ENCODE measurements around the gene INF2.

The INF2 gene

DNA sequence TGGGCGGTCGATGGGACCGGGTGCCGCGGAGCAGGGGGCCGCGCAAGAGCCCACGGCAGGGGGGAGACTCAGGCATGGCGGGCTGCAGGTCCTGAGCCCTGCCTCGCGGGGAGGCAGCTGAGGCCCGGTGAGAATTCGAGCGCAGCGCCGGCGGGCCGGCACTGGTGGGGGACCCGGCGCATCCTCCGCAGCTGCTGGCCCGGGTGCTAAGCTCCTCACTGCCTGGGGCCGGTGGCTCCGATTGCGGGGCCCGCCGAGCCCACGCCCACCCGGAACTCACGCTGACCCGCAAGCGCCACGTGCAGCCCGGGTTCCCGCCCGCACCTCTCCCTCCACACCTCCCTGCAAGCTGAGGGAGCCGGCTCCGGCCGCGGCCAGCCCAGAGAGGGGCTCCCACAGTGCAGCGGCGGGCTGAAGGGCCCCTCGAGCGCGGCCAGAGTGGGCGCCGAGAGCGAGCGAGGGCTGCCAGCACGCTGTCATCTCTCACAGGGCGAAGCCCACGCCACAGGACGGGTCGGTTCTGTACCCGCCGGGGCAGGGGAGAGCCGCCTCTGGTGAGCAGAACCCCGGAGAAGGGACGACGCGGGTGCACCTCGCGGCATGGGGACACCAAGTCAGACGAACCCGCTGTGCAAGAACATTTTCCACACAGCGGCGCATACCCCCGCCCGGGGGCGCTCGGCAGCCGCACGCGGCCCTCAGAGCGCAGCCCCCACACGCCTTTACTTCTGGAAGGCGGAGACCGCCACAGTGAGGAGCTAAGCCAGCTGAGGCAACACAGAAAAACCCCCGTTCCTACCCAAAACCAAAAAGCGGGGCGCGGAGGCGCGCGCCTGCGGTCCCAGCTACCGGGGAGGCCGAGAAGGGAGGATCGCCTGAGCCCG lies 62.4 kb downstream of the INF2 start:
- no peak for DNase-seq (ENCODE audit: low read depth)

DNA sequence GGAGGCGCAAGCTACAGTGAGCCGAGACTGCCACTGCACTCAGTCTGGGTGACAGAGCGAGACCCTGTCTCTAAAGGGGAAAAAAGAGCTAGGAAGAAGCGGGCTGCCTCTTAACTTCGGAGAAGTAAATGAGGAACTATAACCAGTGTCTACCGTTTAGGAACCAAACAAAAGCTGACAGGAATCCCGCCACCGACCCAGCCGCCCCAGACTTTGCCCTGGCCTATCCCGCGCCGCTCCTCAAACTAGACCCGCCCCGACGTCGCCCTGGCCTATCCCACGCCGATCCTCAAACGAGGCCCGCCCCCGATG lies 63.0 kb downstream of the INF2 start:
- no peak for DNase-seq (ENCODE audit: low read depth)

DNA sequence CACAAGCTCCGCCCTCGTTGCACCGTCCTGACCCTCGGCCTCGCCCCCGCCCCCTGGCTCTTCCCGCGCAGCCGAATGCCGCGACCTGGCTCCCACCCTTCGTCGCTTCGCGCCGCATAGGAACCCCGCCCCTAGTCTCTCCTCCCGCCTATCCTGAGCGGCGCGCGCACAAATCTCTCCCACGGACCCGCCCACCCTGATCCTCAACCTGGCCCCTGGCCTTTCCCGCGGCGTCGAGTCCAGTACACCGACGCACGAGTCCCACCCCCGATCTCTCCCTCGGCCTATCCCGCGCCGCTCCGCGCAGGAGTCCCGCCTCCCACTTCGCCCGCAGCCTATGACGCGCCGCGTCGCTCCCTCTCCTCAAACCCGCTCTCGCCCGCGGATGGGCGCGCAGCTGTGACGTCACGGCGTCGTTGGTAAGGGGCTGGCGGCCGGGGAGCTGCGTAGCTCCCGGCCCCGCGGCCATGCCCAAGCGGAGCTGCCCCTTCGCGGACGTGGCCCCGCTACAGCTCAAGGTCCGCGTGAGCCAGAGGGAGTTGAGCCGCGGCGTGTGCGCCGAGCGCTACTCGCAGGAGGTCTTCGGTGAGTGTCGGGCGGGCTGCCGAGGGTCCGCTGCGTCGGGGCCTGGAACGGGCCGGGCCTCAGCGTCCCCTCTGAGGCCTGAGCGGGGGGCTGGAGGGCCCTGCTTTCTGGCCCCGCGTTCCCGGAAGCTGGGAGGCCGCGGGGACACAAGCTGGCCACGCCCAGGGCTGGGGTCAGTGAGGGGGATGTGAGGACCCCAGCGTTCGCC lies 63.5 kb downstream of the INF2 start, which contains the start of gene SIVA1:
TSS of gene SIVA1 (plus strand) at position 413 of the 793 bp plus-strand sequence. CDS start at position 468, 55 bp downstream.
- DNase-seq (ENCODE audit: low read depth): peak; percentile 99

DNA sequence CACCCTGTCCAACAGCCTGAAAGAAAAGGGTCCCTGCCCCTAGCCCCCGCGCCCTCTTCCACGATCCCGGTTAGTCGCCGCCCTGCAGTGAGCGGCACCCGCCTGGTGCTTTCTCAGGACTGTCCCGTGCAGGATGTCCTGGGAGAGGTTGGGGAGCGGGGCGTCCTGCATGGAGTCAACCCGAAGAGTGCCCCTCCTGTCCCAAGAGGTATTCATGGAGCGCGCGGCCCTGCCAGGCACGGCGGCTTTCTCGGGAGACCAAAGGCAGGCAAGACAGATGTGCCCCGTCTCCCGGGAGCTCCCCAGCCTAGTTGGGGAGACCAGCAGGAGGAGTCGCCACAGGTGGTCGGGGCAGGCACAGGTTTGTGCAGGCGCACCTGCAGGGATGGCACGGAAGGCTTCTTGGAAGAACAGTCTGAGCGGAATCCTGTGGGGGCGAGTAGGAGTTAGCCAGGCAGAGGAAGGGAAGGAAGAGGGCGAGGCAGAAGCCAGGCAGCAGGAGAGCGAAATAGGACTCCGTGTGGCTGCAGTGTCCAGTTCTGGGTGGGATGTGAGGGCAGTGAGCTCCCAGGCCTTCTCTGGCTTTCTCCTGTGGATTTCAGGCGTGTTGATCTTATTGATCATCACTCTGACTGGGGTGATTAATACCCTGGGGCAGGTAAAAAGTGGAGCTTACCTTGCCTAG lies 64.3 kb downstream of the INF2 start:
- no peak for DNase-seq (ENCODE audit: low read depth)

DNA sequence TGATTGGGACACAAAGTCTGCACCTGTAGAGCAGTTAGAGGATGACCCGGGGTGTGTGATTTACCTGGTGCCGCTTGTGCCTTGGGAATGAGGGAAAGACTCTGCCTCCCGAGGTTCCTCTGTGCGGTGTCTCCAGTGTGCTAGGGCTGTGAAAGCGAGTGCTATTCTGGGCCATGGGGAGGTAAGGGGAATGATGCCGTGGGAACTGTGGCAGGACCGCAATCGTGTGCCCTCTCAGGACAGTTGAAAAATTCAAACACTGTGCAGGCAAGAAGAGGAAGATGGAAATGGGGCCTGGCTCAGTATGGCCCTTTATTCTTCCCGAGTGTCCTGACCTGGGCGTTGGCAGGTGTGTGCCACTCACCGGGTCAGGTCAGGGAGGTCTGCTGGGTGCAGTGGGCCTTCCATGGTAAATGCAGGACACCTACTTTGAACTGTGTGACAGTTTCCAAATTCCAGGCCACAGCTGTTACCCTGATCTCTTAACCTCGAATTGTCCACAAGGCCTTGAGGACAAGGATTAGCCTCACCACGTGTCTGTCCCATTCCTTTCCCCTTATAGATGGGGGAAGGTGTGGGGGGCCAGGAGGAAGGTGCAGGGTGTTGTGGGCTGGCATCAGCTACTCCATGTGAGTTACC lies 64.9 kb downstream of the INF2 start:
- no peak for DNase-seq (ENCODE audit: low read depth)

DNA sequence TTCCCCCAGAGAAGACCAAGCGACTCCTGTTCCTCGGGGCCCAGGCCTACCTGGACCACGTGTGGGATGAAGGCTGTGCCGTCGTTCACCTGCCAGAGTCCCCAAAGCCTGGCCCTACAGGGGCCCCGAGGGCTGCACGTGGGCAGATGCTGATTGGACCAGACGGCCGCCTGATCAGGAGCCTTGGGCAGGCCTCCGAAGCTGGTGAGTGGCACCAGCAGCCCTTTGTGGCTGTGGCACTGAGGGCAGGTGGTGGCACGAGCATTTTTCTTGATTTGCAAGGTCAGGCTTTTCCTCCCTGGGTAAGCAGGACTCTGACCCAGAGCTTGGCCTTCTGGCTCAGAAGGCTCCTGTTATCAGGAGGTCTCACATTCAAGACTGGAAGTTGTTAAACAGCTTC lies 66.2 kb downstream of the INF2 start:
- DNase-seq (ENCODE audit: low read depth): no peak

DNA sequence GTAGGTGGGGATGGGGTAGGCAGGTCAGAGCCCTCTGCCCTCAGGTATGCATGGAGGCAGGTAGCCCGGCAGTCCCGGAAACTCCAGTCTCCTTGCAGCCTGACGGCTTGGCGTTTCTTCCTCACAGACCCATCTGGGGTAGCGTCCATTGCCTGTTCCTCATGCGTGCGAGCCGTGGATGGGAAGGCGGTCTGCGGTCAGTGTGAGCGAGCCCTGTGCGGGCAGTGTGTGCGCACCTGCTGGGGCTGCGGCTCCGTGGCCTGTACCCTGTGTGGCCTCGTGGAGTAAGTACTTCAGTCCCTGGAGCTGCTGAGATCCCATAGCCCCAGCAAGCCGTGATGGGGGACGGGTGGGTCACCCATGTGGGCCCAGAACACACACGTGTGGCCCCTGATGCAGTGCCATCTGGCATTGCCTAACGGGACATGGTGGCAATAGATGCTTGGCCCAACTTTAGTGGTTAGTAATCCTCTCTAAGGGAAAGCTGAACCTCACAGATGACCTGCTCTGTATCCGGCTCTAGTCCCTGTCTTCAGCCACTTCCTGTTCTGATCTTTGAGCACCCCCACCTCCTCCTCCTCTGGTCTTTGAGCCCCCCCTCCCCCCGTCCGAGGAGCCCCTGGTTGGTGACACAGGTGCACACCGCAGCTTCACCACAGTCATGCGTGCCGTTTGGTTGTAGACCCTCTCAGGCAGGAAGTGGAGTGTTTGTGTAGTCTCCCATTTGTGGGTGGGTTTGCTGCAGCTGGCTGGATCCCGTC lies 67.2 kb downstream of the INF2 start:
- no peak for DNase-seq (ENCODE audit: low read depth)

DNA sequence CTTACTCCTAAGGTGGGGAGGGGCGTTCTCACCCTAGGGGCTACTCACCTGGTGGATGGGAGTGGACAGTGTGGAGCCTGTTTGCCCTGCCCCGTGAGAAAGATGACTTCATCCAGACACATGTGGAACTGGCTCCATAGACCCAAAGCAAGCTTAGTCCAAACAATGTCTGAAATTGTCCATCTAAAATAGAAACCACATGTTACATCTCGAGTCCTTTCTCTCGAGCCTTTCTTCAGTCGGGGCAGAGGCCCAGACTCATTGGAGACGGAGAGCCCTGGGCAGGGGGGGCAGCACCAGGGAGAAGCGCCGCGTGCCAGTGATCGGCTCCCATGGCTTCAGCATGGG lies 67.8 kb downstream of the INF2 start:
- DNase-seq (ENCODE audit: low read depth): no peak

DNA sequence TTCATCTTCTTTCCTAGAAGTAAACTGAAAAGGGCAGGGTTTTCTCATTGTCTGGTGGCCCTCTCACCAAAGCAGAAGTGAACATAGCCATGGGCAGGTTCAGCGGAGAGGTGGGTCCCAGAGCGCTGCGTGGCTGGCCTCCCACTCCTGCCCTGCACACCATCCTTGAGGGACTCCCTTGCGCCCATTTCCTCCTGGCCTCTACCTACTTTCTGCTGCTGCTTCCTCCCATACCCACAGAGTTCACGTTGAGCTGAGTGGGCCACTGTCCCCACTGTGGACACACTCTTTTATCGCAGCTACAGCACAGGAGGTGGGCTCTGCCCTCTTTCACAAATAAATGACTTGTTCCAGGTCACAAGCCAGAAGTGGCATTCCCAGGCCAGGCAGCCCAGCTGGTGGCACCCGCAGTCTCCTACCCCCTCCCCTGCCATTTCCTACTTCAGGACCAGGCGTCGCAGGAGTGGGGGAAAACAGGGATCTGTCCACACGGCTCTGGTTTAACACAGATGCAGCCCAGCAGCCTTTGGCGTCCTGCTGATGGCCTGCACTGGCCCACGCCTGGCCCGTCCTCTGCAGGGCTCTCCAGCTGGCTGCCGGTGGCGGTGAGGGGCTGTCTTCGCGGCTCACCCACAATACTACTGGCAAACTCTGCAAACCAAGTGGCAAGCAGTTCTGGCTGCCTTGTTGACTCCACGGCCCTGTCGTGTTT lies 68.4 kb downstream of the INF2 start:
- no peak for DNase-seq (ENCODE audit: low read depth)

DNA sequence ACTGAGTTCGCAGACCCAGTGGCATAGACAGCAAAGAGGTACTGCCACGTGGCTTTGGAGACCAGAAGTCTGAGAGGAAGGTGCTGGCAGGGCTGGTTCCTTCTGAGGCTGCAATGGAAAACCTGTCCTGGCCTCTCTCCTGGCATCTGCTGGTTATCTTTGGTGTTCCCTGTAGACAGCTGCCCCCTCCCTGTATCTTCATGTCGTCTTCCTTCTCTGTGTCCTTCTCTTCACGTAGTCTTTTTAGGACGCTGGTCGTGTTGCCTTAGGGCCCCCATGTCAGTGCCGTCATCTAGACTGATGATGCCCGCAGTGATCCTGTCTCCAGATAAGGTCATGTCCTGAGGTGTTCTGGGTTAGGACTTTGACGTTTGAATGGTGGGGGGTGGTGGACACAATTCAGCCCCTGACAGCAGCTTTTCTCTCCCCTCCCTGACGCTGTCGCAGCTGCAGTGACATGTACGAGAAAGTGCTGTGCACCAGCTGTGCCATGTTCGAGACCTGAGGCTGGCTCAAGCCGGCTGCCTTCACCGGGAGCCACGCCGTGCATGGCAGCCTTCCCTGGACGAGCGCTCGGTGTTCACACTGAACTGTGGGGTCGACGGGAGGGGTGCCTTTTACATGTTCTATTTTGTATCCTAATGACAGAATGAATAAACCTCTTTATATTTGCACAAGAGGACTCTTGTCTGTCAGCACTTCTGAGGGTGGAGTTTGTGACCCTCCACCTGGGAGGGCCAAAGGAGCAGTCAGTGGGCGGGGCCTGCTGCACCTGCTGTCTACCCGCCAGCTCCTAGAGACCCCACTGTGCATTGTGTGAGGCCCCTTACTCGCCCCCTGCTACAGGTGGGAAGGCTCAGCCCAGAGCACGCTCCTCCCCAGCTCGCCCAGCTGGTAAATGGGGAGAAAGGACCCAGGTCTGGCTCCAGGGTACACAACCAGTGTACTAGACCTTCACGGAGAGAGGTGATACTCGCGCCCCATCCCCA lies 69.9 kb downstream of the INF2 start:
- no peak for DNase-seq (ENCODE audit: low read depth)

DNA sequence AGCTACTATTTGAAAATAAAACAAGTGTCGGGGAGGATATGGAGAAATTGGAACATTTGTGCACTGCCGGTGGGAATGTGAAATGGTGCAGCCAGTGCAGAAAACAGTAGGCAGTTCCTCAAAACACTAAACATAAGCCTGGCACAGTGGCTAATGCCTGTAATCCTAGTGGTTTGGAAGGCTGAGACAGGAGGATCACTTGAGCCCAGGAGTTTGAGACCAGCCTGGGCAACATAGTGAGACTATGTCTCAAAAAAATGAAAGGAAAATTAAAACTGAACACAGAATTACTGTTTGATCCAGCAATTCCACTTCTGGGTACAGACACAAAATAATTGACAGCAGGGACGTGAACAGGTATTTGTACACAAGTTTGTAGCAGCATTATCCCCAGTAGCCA lies 76.1 kb downstream of the INF2 start:
- DNase-seq (ENCODE audit: low read depth): no peak

DNA sequence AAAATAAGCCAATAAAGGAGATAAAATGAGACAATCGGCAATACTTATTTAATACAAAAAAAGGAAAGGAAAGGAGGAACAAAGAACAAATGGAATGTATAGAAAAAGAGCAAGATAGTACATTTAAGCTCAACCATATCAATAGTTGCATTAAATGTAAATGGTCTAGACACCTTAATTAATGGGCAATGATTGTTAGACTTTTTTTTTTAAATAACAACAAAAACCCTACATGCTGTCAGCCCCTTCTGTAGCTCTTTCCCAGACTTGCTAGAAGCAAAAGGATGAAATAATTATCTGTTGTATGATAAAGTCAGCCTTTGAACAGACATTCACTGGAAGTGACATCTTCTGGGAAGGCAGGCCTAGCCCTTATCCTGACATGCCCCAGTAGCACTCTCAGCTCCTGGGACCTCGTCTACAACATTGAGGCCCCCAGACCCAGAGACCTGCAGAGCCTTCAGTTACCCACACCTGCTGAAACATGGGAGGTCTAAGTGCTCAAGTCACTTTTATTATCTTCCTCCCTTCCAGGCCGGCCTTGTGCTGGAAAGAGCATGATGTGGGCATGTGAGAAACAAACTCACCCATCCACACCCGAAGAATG lies 76.9 kb downstream of the INF2 start:
- no peak for DNase-seq (ENCODE audit: low read depth)

DNA sequence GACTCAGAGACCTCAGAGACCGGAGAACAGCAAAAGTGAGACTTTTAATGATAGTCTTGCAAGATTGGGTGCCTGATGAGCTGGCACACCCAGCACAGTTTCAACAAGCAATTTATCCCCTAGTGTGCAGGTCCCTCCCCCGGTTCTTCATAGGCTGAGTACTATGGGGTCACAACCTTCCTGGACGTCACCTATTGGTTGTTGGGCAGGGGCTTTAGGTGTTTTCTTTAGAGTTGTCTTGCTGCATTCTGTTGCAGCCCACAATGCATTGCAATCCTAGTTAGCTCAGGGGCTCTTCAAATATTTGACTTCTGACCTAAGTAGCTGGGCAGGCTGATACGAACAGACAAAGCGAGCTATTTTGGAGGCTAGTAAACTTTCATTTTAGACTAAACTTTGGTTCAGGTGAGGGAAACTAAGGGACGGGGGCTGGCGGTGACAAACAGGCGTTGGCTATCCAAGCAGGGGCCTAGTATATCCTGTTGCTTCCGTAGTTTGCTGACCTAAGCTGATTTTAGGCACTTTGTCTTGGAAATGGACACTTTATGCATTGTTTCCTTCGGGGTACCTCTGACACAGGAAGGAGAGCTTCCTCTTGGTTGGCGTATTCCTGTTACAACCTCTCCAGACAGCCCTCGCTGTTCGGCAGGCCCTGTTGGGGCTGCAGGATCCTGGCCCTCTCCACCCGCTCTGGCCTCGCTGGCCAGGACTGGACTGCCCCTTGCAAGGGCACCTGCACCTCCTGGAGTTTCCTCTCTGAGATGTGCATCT lies 77.6 kb downstream of the INF2 start:
- DNase-seq (ENCODE audit: low read depth): no peak

DNA sequence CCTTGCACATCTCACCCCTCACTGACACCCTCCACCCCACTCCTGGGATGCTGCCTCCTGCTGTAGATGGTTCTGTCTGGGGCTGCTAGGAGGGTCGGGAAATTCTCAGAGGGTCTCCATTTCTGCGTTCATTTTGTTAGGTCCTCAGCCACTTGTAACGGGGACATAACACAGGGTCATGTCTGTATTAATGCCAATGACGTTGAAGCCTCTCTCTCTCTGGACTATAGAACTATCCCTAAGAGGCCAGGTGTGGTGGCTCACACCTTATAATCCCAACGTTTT lies 78.2 kb downstream of the INF2 start:
- DNase-seq (ENCODE audit: low read depth): no peak

DNA sequence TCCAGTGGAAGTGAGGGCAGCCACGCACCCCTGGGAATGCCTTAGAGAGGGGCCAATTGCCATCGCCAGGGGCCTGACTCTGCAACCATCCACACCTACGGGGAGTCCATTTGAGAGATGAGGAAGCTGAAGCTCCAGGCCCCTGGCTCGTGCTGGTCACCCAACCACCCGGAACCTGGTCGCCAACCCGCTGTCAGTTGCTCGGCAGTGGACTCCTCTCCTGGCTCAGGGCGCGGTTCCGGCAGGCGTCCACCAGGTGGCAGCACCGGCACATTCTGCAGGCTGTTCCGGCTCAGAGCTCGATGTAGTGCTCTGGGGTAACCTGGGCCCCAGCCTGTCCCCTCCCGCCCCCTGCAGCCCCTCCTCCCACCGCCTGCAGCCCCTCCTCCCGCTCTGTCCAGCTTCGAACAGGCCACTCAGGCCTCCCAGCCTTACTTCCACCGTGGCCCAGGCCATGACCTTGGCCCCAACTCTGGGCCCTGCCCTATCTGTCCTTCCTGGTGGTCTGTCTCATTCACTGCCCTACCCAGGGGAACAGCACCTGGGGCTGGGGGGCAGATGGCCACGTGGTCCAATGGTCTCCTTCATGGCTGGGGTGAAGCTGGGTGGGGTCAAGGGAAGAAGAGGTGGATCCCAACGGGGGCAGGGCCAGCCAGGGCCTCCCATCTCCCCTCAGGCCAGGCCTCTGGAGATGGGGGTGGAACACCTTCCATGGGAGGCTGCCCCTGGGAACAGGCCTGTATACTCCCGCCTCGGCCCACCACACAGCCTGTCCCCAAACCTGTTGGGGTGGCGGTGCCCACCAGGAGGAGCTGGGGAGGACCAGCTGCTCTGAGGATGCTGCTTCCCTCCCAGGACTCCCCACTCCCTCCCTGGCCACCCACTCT lies 79.3 kb downstream of the INF2 start:
- peak; percentile 89 for DNase-seq (ENCODE audit: low read depth)

DNA sequence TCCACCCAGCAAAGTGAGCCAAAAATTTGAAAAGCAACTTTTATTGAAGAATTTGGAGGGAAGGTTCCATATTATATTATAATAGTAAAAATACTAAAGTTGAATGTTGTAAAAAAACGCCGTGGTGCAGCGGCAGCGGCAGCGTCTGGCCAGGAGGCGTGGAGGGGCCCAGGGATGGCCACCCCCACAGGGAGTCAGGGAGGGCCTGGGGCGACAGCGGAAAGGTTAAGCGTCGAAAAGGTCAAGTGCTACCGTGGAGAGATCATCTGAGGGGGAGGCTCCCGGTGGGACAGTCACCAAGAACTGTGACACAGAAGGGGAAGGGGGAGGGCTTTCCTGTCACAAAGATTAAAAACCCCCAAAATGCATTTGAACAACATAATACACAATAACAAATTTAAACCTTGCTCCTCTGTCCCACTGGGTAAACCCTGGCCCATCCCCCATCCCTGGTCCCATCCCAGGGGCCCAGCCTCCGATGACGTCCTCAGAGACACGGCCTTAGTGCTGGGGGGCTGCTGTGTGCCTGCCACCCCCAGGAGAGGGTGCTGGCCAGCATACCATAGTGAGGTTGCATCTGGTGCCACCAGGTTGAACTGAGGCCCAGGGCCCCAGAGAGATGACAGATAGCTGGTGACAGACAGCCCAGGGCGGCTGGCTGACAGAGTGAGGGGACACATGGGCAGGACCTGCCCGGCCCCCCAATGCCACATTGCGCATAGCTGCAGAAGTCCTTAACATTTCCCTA lies 80.1 kb downstream of the INF2 start:
- no peak for DNase-seq (ENCODE audit: low read depth)

DNA sequence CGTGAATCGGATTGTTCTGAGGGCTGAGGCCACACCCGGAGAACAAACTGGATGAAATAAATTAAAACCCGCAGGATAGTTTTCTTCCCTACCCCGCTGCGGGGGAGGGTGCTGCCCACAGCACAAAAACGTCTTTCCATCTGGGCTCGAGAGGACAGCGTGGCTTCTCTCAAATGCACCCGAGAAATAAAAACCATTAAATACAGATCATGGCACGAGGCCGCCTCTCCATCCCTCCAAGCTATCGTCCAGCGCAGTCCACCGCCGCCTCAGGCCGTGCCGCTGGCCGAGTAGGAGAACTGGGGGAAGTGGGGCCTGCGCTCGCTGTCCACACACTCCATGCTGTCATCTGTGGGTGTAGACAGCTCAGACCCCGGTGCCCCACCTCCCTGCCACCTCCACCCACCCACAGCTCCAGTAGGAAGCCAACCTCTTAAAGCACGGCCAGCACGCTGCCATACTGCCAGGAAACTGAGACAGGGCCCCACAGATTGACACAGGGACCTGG lies 80.7 kb downstream of the INF2 start:
- no peak for DNase-seq (ENCODE audit: low read depth)
